Trophoblast cell (in vitro differentiated cells and primary cell): ENCODE data around the gene PHF21A.

Experiments
- DNase-seq, 2 donors: peaks; one replicate each; pipeline ENCODE4 v3.0.0-alpha.2; 2016
- H2AFZ ChIP-seq: 2 replicates; pipeline ENCODE4 v1.6.1; 2013; ENCODE audit warnings: low read length, moderate library complexity, mild to moderate bottlenecking; ENCODE audit not compliant: insufficient read depth, poor library complexity
- H2AK5ac ChIP-seq: 2 replicates; pipeline ENCODE4 v1.6.1; 2013; ENCODE audit warnings: mild to moderate bottlenecking, low read length
- H2BK120ac ChIP-seq: 2 replicates; pipeline ENCODE4 v1.6.1; 2013; ENCODE audit warnings: low read length, mild to moderate bottlenecking, moderate library complexity; ENCODE audit not compliant: insufficient read depth, poor library complexity
- H2BK12ac ChIP-seq: 2 replicates; pipeline ENCODE4 v1.6.1; 2013; ENCODE audit warnings: mild to moderate bottlenecking, low read length, moderate library complexity
- H2BK5ac ChIP-seq: 2 replicates; pipeline ENCODE4 v1.6.1; 2013; ENCODE audit warnings: low read length, low read depth, moderate library complexity, mild to moderate bottlenecking; ENCODE audit not compliant: poor library complexity
- H3K14ac ChIP-seq: 2 replicates; pipeline ENCODE4 v1.6.1; 2013; ENCODE audit warnings: mild to moderate bottlenecking, low read length
- H3K18ac ChIP-seq: 2 replicates; pipeline ENCODE4 v1.6.1; 2013; ENCODE audit warnings: mild to moderate bottlenecking, low read length
- H3K23ac ChIP-seq: 2 replicates; pipeline ENCODE4 v1.6.1; 2013; ENCODE audit warnings: low read length
- H3K27ac ChIP-seq: 2 replicates; pipeline ENCODE4 v1.5.1; 2013; ENCODE audit warnings: low read depth, mild to moderate bottlenecking, inconsistent platforms, low read length, moderate library complexity
- H3K27me3 ChIP-seq: 2 replicates; pipeline ENCODE4 v1.6.1; 2013; ENCODE audit warnings: inconsistent platforms, mild to moderate bottlenecking, low read length, moderate library complexity; ENCODE audit not compliant: insufficient read depth
- H3K36me3 ChIP-seq, 2 experiments: 1 replicate in 1 of 2; 2 replicates in 1 of 2; pipeline ENCODE4 v1.6.1; 2013; ENCODE audit warnings: low read length in 2 of 2, mild to moderate bottlenecking in 2 of 2, moderate library complexity in 1 of 2; ENCODE audit not compliant: insufficient read depth in 2 of 2, control insufficient read depth in 1 of 2
- H3K4ac ChIP-seq: 2 replicates; pipeline ENCODE4 v1.6.1; 2013; ENCODE audit warnings: low read depth, mild to moderate bottlenecking, low read length, moderate library complexity
- H3K4me1 ChIP-seq, 2 experiments: 1 replicate in 1 of 2; 2 replicates in 1 of 2; pipeline ENCODE4 v1.6.1; 2013; ENCODE audit warnings: low read length in 2 of 2, mild to moderate bottlenecking in 2 of 2, moderate library complexity in 1 of 2; ENCODE audit not compliant: insufficient read depth in 2 of 2, control insufficient read depth in 1 of 2
- H3K4me2 ChIP-seq: 2 replicates; pipeline ENCODE4 v1.6.1; 2013; ENCODE audit warnings: inconsistent platforms, mild to moderate bottlenecking, low read length, moderate library complexity
- H3K4me3 ChIP-seq: 2 replicates; pipeline ENCODE4 v1.5.1; 2013; ENCODE audit warnings: mild to moderate bottlenecking, low read depth, low read length, inconsistent platforms
- H3K79me1 ChIP-seq: one replicate; pipeline ENCODE4 v1.6.1; 2013; ENCODE audit warnings: low read length
- H3K79me2 ChIP-seq: 2 replicates; pipeline ENCODE4 v1.6.1; 2013; ENCODE audit warnings: low read length, mild to moderate bottlenecking; ENCODE audit not compliant: control insufficient read depth, insufficient read depth, poor library complexity
- H3K9ac ChIP-seq: 2 replicates; pipeline ENCODE4 v1.6.1; 2013; ENCODE audit warnings: mild to moderate bottlenecking, low read length
- H3K9me3 ChIP-seq: 2 replicates; pipeline ENCODE4 v1.6.1; 2013; ENCODE audit warnings: low read depth, mild to moderate bottlenecking, control low read depth, inconsistent platforms, low read length; ENCODE audit not compliant: insufficient read depth
- H4K12ac ChIP-seq: 2 replicates; pipeline ENCODE4 v1.6.1; 2013; ENCODE audit warnings: low read depth, mild to moderate bottlenecking, low read length, moderate library complexity
- H4K8ac ChIP-seq: 2 replicates; pipeline ENCODE4 v1.6.1; 2013; ENCODE audit warnings: low read depth, mild to moderate bottlenecking, low read length, moderate library complexity
- H4K91ac ChIP-seq: one replicate; pipeline ENCODE4 v1.6.1; 2013; ENCODE audit warnings: low read depth, mild to moderate bottlenecking, low read length, moderate library complexity
- WGBS: extraction: QIAGEN DNeasy Blood & Tissue Kit; methylation state at CpG from one replicate; pipeline ENCODE4 v1.1.7; 2013; ENCODE audit warnings: missing lambda C conversion rate; ENCODE audit not compliant: insufficient read length, insufficient coverage; ENCODE audit errors: extremely low coverage; 5-methylcytosine and 5-hydroxymethylcytosine counted together

The PHF21A gene

DNA sequence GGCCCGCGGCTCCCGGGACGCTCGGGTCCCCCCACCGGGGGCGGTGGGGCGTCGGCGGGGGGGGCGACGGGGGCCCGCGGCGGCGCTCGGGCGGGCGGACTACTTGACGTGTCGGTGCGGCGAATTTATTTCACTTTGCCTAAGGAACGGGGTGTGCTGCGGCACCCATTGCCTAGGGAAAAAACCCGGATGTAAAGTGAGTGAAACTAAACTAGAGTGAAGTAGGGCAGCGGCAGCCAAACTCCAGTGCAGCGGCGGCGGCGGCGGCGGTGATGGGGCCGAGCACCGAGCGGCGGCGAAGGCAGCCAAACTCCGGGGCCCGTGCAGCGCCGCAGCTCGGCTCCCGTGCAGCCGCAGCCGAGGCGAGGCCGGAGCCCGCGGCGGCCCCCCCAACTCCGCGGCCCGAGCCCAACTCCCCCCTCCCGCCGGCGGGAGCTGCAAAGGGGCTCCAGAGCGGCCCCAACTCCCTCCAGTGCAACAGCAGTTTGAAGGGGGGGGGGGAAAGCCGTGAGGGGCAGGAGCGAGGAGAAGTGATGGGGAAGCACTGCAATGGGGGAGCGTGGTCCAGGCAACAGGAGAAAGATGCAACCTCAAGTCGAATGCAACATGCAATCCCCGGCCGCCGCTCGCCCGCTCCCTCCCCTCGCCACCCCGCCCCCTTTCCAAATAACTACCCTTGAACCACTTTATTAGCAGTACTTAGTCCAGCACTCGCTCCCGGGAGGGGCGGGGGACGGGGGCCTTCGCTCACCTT is 647 bp upstream of the PHF21A start:
- peak overlapping the region; percentile 89 for H3K14ac ChIP-seq
- H2BK5ac ChIP-seq = peak overlapping the region; percentile 72
- H3K23ac ChIP-seq = no peak overlapping the region
- H2BK12ac ChIP-seq = no peak overlapping the region
- H3K9ac ChIP-seq = peak overlapping the region; percentile 58
- peak overlapping the region; percentile 93 for H2AFZ ChIP-seq
- H3K18ac ChIP-seq = peak overlapping the region; percentile 23
- H4K12ac ChIP-seq = peak overlapping the region; percentile 97
- H3K4ac ChIP-seq = peak overlapping the region; percentile 40
- H3K79me2 ChIP-seq = peaks cover 10% of the 10 kb centered on the region
- H4K8ac ChIP-seq = peak overlapping the region; percentile 89
- H2BK120ac ChIP-seq = peak overlapping the region; percentile 62
- WGBS = no CpG with 5 or more reads among the region's 74 CpGs
- H3K4me3 ChIP-seq = peak overlapping the region; percentile 75
- peak; percentile 79 to 97 for DNase-seq
- no peaks in the 10 kb centered on the region for H3K27me3 ChIP-seq
- H3K27ac ChIP-seq = peak overlapping the region; percentile 88
- peaks cover 17% of the 10 kb centered on the region for H3K79me1 ChIP-seq
- no peak overlapping the region for H2AK5ac ChIP-seq
- H3K36me3 ChIP-seq = no peaks in the 10 kb centered on the region
- H3K4me1 ChIP-seq = peaks cover 0 to 3% of the 10 kb centered on the region in 2 experiments
- peak overlapping the region; percentile 82 for H4K91ac ChIP-seq
- H3K4me2 ChIP-seq = peak overlapping the region; percentile 71
- H3K9me3 ChIP-seq = no peaks in the 10 kb centered on the region

DNA sequence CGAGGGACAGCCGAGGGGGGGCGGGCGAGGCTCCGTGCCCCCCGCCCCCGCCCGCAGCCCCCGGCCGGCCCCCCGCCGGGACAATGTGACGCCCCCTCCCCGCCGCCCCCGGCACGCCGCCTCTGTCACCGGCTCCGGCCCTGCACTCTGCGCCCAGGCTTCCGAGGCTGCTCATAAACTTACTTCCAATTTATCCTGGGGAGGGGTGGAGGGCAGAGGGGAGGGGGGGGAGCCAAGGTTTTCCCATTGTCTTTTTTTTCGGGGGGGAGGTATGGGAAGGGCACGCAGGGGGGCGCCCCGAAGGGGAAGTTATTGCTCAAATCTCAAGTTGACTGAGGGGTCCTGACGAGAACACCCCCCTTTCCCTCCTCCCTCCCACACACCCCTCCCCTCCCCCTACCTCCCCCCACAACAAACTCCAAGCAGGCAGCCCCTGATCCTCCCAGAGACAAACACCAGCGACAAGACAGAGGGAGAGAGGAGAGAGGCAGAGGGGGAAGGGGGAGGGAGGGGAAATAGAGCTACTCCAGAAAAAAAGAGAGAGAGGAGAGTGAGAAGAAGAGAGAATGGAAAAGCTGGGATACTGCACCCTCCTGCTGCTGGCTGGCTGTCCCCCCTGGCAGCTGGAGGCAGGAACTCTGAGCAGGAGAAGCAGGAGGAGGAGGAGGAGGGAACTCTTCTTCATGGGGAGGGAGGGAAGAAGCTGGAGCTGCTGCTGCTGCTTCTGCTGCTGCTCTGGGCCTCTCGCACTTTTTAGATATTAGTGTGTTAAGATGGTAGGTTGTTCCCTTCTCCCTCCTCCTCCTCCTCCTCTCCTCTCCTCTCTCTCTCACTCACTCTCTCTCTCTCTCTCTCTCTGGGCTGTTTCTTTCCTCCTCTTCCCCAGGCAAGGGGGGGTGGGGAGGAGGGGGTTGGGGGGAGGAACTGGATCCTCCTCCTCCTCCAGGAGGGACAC is 631 bp downstream of the PHF21A start:
- peak overlapping the region; percentile 88 for H3K27ac ChIP-seq
- no peaks in the 10 kb centered on the region for H3K9me3 ChIP-seq
- peak overlapping the region; percentile 63 for H3K4me2 ChIP-seq
- peak overlapping the region; percentile 67 for H3K9ac ChIP-seq
- H3K79me1 ChIP-seq = peaks cover 17% of the 10 kb centered on the region
- H3K4me3 ChIP-seq = peak overlapping the region; percentile 75
- H3K18ac ChIP-seq = peak overlapping the region; percentile 87
- peak overlapping the region; percentile 90 for H4K91ac ChIP-seq
- H4K12ac ChIP-seq = peak overlapping the region; percentile 95
- H2BK12ac ChIP-seq = peak overlapping the region; percentile 50
- peak overlapping the region; percentile 91 for H4K8ac ChIP-seq
- H2AK5ac ChIP-seq = peak overlapping the region; percentile 79
- WGBS = no CpG with 5 or more reads among the region's 29 CpGs
- H3K36me3 ChIP-seq = no peaks in the 10 kb centered on the region
- peak overlapping the region; percentile 96 for H2BK5ac ChIP-seq
- peak overlapping the region; percentile 90 for H3K14ac ChIP-seq
- H2BK120ac ChIP-seq = peak overlapping the region; percentile 87
- H3K23ac ChIP-seq = no peak overlapping the region
- H3K79me2 ChIP-seq = peaks cover 10% of the 10 kb centered on the region
- H3K4me1 ChIP-seq = peaks cover 0 to 3% of the 10 kb centered on the region in 2 experiments
- no peaks in the 10 kb centered on the region for H3K27me3 ChIP-seq
- H2AFZ ChIP-seq = peak overlapping the region; percentile 52
- peak; percentile 35 to 66 for DNase-seq
- H3K4ac ChIP-seq = peak overlapping the region; percentile 58

DNA sequence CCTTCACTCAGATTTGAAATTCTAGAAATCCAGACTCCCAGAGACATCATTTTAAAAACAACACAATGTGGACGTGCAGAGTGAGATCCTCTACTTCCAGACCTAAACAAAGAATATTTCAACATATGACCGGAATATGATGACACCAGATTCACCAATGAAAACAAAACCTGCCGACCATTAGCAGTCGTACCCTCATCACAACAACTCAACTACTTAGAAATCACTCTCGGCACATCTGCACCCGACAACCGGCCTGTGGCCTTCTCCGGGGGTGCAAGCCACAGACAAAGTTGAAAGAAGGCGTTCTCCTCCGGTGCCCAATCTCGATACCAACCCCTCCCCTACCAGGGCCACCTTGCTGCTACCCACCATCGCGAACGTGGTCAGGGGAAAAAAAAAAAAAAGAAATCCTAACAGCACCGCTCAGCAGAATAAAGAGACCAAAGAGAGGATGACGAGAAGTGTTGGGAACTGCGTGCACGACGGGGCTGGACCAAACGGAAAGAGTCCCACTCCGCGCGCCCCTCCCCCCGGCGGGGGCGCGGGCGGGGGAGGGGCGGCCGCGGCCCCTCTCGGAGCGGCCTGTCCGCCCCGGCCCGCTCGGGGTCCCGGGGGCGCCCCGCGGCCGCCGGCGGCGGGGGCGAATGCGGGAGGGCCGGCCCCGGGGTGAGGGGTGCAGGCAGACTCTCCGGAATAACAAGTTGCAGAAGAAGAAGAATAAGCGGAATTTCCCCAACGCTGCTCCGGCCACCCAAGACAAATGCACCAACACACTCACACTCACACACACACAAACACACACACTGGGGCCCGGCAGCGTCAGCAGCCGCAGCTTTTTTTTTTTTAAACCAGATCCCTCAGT is 1.7 kb downstream of the PHF21A start:
- Histone ChIP-seq H3K27me3 (no peaks in the 10 kb centered on the region), H3K9ac (peak overlapping the region; percentile 78), H3K23ac (no peak overlapping the region), H3K14ac (peak overlapping the region; percentile 66), H3K79me2 (peaks cover 10% of the 10 kb centered on the region), H3K79me1 (peaks cover 17% of the 10 kb centered on the region), H3K4ac (peak overlapping the region; percentile 75), H3K36me3 (no peaks in the 10 kb centered on the region), H4K8ac (peak overlapping the region; percentile 70), H3K27ac (peak overlapping the region; percentile 12), H3K9me3 (no peaks in the 10 kb centered on the region), H3K18ac (peak overlapping the region; percentile 59), H2AFZ (peak overlapping the region; percentile 63), H2BK12ac (no peak overlapping the region), H4K12ac (peak overlapping the region; percentile 43), H2AK5ac (no peak overlapping the region), H3K4me3 (peak overlapping the region; percentile 77), H3K4me1 (peaks cover 0 to 3% of the 10 kb centered on the region in 2 experiments), H4K91ac (peak overlapping the region; percentile 47), H3K4me2 (peak overlapping the region; percentile 75), H2BK120ac (no peak overlapping the region), H2BK5ac (peak overlapping the region; percentile 35)
- WGBS = no CpG with 5 or more reads among the region's 56 CpGs
- DNase-seq = peak; percentile 68 to 89
